ENCODE data around the gene JAG1. TPM values are rescaled to one million over a fixed set of nuclear protein-coding genes. Genes with fewer than 3 reads are reported as not detected.

JAG1 gene
- total and polyA plus RNA-seq, 2 of the 4 experiments (the other 2 are of a cell fraction) = 10.2 to 22.6 TPM

DNA sequence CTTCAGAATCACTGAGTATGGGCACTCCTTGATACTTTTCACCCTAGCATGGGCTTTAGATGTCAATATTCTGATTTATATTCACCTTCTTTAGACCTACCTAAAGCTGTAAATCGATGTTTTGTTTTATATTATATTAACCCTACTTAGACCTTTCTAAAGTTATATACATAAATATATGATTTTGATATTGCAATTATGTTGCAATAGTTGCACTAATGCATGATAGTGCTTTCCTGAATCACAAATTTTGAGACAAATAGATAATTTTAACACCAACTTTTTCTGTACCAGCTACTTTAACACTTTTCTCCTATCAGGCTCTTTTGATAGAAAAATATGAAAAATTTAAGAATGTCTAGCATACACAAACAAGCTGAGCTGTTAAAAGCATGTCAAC is 34.0 kb upstream of the JAG1 start:
- ChIA-PET POLR2A (ENCODE audit: unreplicated experiment) (no interaction called here), CTCF (no interaction called here)
- H3K4me3 ChIP-seq (ENCODE audit: insufficient read depth, low read depth, low read length) = no peak overlapping the region

More for the DNA sequence above, 34.0 kb upstream of the JAG1 start:
- peak overlapping the region; percentile 78; the same call in 1 of the 2 replicates for H3K4ac ChIP-seq (ENCODE audit: low read depth, low read length)
- peak overlapping the region; percentile 90 for H3K18ac ChIP-seq (ENCODE audit: low read depth, low read length)
- BruUV-seq (replicated peaks) = no TSS peak
- ATAC-seq (ENCODE audit: low read depth) = no peak
- no CpG with 5 or more reads among the region's 1 CpG for WGBS, 2 experiments (ENCODE audit: extremely low coverage in 2 of 2, insufficient read length in 1 of 2)
- no peaks in the 10 kb centered on the region for H3K27me3 ChIP-seq (ENCODE audit: control insufficient read depth, insufficient read depth, low read length)
- H2AK9ac ChIP-seq (replicated peaks; ENCODE audit: low read depth, low read length, poor library complexity) = no peak overlapping the region
- H4K5ac ChIP-seq (ENCODE audit: low read depth, low read length) = peak overlapping the region; percentile 79; the same call in 1 of the 2 replicates
- H2AK5ac ChIP-seq (ENCODE audit: low read depth, low read length) = peak overlapping the region; percentile 66
- H3K36me3 ChIP-seq (ENCODE audit: control insufficient read depth, insufficient read depth, low read length) = no peaks in the 10 kb centered on the region
- H2BK15ac ChIP-seq (ENCODE audit: low read depth, low read length) = peak overlapping the region; percentile 51; the same call in 1 of the 3 replicates
- no peak overlapping the region for H3K23ac ChIP-seq (ENCODE audit: low read depth, low read length)
- H3K9me3 ChIP-seq (ENCODE audit: control insufficient read depth, insufficient read depth, low read length) = no peaks in the 10 kb centered on the region
- peak overlapping the region; percentile 84; the same call in 1 of the 2 replicates for H3K14ac ChIP-seq (replicated peaks; ENCODE audit: low read depth, low read length)
- H2BK5ac ChIP-seq (ENCODE audit: low read depth, low read length, poor library complexity, severe bottlenecking) = no peak overlapping the region
- intact Hi-C loops (cut with micrococcal nuclease) = no loop called here
- peak overlapping the region; percentile 9 to 52; a peak in 1 of 4 replicates for H4K8ac ChIP-seq (ENCODE audit: low read depth in 2 of 2, low read length in 2 of 2)
- no peak overlapping the region for H2AFZ ChIP-seq (replicated peaks; ENCODE audit: low read length, poor library complexity)
- H2BK120ac ChIP-seq (ENCODE audit: low read depth, low read length) = peak overlapping the region; percentile 82
- no peaks in the 10 kb centered on the region for H3K79me1 ChIP-seq (ENCODE audit: low read depth in 1 of 2, low read length in 2 of 2)
- H3K9me1 ChIP-seq (ENCODE audit: insufficient read depth, low read length) = peaks cover 15% of the 10 kb centered on the region
- no peak for DNase-seq
- no peak overlapping the region for H3K4me2 ChIP-seq (ENCODE audit: low read depth, low read length)
- no peak overlapping the region for H3K27ac ChIP-seq (ENCODE audit: insufficient read depth, low read length)
- in situ Hi-C loops (cut with MboI; ENCODE audit: low sequenced_read_pairs) = no loop called here
- H4K20me1 ChIP-seq (ENCODE audit: insufficient read depth, low read length) = no peaks in the 10 kb centered on the region
- no peak overlapping the region for H4K91ac ChIP-seq (ENCODE audit: insufficient read depth, low read depth, low read length)
- dilution Hi-C loops (cut with HindIII; ENCODE audit: low sequenced_read_pairs, unreplicated experiment) = no loop called here
- H2BK20ac ChIP-seq (ENCODE audit: low read depth, low read length) = peak overlapping the region; percentile 80; the same call in 1 of the 2 replicates
- peaks cover 10% of the 10 kb centered on the region for H3K4me1 ChIP-seq (ENCODE audit: control insufficient read depth, insufficient read depth, low read length)
- no peak for TF ChIP-seq CHD1 (IDR thresholded peaks at IDR 0.05; ENCODE audit: low read depth, low read length)
- peak; percentile 71 for TF ChIP-seq CEBPB (IDR thresholded peaks at IDR 0.05; ENCODE audit: low read depth, low read length)
- H3K9ac ChIP-seq (ENCODE audit: low read depth, low read length) = no peak overlapping the region
- H3K56ac ChIP-seq (ENCODE audit: extremely low read depth, insufficient read depth, low read length) = no peak overlapping the region

Measured in IMR-90 (cell line).